GM12892 (cell line): ENCODE results near the gene COL5A1.
"Not testable (repeated sequence)": the region's sequence is repeated elsewhere in the genome, so short reads cannot be mapped to it uniquely, and the experiment has no call there.

Experiments
- POLR2A ChIP-seq: IDR thresholded peaks from 2 replicates; pipeline ENCODE4 v1.6.1; 2011; ENCODE audit warnings: low read depth, low read length, control low read depth
- POLR2AphosphoS5 ChIP-seq: IDR thresholded peaks from 2 replicates; pipeline ENCODE4 v1.6.1; 2011; ENCODE audit warnings: low read depth, low read length, control low read depth
- TAF1 ChIP-seq: IDR thresholded peaks from 2 replicates; pipeline ENCODE4 v1.6.1; 2011; ENCODE audit warnings: low read depth, mild to moderate bottlenecking, control low read depth, low read length, borderline replicate concordance

- TF ChIP-seq POLR2A, POLR2AphosphoS5, TAF1: not testable (repeated sequence)
Observed at GRCh38 chr9:134668977-134669376, 27.4 kb downstream of the COL5A1 start.
